ENCODE data around the gene GRK4.

DNA sequence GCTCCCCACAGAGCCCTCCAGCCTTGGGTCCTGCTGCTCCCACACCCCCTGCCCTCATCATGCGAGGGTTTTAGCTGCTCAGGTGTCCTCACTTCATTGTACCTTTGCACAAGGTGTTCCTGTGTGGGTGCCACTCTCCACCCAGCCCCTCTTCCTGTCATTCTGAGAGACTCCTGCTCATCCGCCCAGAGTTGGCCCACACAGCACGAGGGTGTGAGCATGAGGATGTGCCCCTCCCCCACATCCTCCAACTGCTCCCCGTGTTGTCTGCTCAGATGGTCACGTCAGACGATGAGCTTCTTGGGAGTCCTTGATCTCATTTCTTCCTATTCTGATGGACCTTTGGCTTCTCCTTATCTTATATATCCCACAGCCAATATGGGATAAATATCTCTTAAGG, 57.8 kb downstream of the GRK4 start:
- TF ChIP-seq, protein P1, sequence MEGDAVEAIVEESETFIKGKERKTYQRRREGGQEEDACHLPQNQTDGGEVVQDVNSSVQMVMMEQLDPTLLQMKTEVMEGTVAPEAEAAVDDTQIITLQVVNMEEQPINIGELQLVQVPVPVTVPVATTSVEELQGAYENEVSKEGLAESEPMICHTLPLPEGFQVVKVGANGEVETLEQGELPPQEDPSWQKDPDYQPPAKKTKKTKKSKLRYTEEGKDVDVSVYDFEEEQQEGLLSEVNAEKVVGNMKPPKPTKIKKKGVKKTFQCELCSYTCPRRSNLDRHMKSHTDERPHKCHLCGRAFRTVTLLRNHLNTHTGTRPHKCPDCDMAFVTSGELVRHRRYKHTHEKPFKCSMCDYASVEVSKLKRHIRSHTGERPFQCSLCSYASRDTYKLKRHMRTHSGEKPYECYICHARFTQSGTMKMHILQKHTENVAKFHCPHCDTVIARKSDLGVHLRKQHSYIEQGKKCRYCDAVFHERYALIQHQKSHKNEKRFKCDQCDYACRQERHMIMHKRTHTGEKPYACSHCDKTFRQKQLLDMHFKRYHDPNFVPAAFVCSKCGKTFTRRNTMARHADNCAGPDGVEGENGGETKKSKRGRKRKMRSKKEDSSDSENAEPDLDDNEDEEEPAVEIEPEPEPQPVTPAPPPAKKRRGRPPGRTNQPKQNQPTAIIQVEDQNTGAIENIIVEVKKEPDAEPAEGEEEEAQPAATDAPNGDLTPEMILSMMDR (IDR thresholded peaks at IDR 0.05; ENCODE audit: insufficient read depth, low read length, poor library complexity, severe bottlenecking): no peak
- no peak for TF ChIP-seq EZH2phosphoT487 (conservative IDR thresholded peaks at IDR 0.05; ENCODE audit: low read length)
